HG03575 (cell line): Measurements from ENCODE around the gene RAI2.

ENCODE experiments used
- ATAC-seq: cut with Tn5 transposase; IDR thresholded peaks from one replicate; pipeline ENCODE4 v1.9.1; 2021; ENCODE audit not compliant: unreplicated experiment, insufficient number of reproducible peaks, low FRiP score; ENCODE audit errors: extremely low read depth

RAI2 gene

DNA sequence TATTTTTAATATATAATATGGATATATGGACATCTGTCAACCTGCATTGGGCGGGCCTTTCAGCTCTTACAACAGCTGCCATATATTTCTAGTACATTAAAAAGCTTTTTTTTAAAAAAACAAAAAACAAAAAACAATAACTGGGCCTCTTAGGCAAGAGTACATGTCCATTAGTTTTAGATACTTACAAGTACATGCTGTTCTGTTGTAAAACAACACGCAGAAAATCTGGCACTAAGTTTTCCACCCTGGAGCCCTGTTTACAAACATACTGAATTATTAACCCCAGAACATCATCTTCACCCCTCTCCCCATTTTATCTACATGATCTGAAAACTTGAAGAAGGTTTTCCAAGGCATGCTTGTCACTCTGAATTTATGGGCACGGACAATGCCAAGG, 29.8 kb downstream of the RAI2 start:
- no peak for ATAC-seq

DNA sequence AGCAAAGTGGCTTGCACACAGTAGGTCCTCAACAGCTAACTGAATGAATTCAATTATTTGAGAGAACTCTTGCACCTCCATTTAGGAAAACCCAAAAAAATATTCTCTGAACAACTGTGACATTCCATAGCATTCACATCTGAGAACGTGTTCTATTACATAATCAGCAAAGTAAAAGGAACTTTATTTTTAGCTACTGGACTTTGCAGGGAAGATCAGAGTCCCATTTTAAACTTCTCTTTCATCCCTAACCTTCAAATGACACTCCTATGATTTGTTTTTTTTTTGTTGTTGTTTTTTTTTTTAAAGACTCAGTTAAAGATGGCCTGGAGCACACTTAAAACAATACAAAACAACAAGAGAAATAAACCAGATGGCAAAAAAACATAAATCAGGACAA, 30.9 kb downstream of the RAI2 start:
- ATAC-seq = no peak

DNA sequence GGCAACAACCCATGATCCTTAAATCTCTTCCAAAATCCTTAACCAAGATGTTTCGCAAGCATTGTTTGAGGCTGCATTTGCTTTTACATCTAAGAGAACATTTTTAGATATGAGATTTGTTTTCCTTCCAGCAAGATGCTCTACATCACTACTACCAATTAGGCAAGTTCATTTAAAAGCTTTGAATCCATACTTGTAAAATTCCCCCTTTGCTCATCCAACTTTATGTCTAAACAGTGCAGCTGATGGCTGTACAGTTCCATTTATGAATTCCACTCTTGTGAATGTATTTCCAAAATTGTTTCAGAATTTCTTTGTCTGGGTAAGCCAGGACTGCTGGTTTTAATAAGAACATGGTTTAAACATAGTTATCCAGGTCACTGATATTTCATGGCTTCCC, 31.5 kb downstream of the RAI2 start:
- no peak for ATAC-seq

DNA sequence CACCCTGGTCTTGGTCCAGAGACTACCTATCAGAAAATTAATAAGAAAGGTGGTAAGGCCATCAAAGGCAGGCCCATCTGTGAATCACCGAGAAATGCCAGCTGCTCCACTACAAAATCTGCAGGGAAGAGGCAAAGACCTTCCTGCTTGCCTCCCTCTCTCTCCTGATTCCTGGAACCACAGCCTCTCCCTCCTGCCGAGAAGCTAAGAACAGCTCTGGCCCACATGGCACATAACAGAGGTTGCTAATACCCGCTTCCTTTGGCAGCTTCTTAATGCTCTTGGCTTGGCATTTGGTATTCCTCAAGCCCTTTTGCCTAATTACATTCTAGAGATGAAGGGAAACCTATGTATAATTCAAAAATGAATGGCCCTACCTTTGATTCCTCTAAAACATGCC, 32.9 kb downstream of the RAI2 start:
- no peak for ATAC-seq

DNA sequence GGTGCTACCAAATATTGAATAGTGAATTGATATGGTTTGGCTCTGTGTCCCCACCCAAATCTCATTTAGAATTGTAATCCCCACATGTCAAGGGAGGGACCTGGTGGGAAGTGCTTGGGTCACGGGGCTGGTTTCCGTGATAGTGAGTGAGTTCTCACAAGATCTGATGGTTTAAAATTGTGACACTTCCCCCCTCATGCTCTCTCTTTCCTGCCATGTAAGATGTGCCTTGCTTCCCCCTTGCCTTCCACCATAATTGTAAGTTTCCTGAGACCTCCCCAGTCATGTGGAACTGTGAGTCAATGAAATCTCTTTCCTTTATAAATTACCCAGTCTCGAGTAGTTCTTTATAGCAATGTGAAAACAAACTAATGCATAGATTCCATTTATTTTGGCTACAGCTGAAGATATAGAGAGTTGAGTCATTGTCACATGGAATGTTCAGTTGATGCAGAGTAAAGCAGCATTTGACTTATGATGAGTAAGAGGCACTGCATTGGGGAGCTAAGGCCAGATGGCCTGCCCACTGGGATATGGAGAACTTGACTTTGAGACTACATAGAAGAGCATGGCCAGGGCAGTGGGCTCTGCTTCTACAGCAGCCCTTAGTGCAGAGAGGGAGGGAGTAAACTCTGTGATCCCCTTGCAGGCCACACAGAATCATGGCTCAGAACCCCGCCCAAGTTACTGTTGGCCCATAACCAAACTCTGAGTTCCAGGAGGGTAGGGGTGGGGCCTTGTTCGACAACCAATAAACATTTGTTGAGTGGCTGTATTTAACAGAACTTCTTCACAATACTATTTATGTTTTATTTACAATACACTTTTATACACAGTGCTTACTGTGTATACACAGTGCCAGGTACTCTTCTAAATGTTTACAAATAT, 34.2 kb downstream of the RAI2 start:
- ATAC-seq = no peak

DNA sequence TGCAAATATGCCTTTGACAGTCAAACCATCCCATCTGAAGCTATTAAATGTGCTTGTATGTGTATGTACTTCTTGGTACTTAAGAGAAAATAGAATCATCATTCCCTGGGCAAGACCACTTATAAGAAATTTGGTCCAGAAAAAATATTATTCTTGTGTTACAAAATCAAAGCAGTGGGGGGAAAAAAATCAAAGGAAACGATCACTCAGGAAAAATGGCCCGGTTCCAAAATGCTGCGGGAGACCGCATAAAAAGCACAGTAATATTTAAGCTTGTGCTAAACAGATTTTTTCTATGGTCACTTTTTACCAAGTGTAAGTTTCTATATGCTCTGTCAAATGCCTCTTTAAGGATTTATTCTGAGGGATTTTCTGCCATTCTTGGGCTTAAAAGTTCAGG, 36.1 kb downstream of the RAI2 start:
- no peak for ATAC-seq

DNA sequence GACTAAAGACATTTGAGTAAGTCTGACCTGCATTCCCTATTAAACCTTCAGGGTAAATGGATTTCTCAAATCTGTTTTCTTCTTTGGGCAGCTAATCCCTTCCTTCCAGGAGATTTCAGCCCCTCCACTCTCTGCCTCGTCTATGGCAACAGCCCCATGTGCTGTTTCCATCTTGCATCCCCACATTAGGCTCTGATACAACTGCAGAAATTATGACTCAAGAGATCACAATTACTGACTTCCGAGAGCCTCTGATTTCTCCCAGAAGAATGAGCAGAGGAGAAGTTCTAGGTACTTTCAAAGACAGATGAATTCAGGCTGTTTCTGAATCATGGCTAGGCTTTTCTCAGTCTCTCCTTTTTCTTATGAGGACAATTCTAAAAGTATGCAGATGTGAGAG, 38.7 kb downstream of the RAI2 start:
- no peak for ATAC-seq

DNA sequence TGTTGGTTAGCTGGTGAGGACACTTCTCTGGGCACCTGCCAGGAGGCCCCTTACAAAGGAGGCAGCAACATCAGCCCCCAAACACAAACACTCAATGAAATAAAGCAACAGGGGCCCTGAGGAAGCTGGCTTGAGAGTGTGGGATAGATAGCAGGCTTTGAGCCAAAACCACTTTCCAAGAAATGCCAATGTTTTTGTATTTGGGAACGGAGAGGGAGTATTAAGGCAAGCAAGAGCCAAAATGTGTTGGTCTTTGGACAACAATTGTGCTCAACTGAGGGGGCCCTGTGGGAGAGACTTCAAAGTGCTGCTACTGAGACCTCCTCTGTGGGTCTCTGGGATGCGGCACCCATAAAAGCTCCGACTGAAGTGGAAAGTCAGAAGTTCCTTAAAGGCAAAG, 41.0 kb downstream of the RAI2 start:
- ATAC-seq = no peak

DNA sequence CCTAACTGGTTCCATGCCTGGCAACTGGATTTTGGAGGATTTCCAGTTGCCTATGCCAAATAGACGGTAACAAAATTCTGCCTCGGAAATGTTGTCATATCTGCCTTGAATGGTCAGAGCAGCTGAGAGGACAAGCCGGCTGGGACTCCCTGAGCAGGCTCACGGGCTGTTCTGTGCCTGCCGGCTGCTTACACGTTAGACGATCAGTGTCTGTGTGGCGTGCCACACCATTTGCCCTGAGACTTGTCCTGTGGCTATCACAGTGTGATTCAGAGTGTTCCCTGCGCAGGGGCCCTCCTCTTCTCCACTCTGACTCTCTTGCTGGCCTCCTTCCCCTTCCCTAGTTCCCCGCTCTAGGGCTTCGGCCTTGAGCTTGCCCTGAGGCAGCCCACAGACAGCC, 42.4 kb downstream of the RAI2 start:
- no peak for ATAC-seq

DNA sequence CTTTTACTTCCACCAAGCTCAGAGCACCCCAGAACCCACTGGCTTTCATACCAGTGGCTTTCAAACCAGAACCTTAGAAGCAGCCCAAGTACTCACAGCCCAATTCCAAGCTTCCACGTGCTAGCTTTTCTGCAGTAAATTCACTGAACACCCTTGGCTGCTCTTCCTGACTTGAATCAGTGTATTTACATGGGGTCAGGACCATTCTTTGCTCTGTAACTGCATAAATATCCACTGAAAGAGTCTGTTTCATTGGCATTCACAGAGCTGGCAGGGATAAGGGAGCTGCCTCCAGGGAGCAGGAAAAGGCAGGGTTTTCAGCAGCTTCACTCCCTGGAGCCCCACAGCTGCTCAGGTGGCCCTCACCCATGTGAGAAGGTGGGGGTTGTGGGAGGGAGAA, 43.8 kb downstream of the RAI2 start:
- no peak for ATAC-seq

DNA sequence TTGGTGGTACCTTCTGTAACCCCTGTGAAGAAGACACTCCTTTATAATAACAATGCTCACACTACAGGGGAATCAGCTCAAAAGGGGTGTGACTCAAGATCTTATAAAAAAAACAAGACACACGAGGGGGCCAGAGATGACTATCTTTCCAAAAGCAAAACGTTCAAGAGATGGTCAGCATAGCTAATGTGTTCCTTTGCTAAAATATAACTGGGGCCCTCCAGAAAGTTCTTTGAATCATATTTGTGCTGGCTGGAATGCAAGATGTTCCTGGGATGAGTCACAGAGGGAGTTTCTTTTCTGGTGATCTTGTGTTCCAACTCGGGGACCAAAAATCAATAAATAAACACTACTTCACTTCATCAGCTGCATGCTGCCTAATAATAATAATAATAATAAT, 46.5 kb downstream of the RAI2 start:
- ATAC-seq = no peak

DNA sequence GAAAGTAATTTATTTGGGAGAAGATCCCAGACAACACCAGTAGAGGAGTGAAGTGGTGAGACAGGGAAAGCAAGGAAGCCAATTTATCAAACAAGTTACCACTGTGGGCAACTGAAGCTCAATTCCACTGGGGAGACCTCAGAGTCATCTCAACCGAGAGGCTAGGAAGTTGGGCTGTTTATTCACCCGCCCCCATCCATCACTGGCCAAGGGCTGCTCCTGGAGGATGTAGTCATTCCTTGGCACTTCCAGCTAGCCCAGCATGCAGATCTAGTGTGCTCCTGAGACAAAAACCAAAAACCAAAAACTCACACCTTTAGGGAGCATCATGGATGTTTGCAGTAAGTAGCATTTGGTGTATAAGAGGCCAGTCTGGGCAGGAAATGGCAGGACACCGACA, 47.0 kb downstream of the RAI2 start:
- no peak for ATAC-seq

DNA sequence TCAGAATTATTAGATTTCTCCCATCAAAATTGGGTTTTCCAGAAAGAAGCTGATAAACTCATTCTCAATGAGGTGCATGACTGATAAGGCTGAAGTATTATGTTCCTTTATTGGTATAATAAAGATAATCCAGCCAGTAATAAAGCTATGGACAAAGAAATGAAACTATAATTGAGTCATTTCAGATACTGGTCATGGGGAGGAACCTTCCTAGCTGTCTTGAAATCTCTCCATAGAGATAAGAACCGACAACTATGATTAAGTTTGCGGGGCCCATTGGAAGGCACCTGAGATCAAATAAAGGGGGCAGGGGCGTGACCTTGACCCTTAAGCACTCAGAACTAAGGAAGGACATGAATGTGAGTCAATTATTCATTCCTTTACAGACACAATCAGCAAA, 47.8 kb downstream of the RAI2 start:
- no peak for ATAC-seq

DNA sequence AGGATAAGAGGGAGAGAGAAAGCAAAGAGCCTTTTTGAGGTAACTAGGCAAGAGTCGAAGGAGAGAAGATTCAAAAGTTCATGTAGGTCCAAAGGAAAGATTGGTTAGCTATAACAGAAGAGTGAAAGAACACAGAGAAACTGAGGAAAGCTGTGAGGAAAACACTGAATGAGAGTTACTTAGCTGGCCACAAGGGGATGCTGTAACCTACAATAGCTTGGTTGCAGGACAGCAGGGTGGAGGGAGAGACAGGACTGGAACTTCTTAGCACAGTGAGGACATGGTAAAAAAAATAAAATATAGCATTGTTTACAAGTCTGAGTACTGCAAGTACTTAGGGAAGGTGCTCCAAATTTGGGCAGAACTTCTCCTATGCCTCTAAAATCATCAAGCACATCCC, 48.3 kb downstream of the RAI2 start:
- no peak for ATAC-seq

DNA sequence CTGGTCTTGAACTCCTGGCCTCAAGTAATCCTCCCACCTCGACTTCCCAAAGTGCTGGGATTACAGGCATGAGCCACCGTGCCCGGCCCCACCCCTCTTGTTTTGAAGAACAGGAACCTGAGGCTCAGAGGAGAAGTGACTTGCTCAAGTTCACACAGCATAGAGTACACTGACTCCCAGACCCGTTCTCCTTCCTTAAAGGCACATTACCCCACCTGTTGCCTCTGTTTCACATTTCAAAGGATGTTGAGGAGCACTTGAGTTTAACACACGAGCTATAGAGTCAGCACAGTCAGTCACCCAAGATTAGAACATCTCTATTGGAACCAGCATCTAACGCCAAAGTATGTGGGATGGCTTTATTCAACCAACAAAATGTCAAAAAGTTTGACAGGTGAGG, 51.1 kb downstream of the RAI2 start:
- no peak for ATAC-seq

DNA sequence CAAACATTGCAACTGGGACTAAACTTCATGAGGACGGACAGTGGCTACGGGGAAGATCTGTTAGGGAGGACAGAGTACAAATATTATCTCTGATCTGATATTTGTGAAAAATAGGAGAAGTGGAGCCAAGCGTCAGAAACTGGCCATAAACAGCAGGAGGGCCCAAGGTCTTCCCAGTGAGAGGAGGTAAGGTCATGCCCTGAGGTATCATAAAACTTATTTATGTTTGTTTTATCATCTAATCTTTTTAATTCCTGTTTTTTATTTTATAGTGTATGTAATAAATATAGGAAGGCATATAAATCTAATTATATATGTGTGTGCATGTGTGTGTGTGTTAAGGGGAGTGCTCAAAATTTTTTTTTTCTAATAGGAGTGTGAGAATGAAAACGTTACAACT, 51.8 kb downstream of the RAI2 start:
- no peak for ATAC-seq

DNA sequence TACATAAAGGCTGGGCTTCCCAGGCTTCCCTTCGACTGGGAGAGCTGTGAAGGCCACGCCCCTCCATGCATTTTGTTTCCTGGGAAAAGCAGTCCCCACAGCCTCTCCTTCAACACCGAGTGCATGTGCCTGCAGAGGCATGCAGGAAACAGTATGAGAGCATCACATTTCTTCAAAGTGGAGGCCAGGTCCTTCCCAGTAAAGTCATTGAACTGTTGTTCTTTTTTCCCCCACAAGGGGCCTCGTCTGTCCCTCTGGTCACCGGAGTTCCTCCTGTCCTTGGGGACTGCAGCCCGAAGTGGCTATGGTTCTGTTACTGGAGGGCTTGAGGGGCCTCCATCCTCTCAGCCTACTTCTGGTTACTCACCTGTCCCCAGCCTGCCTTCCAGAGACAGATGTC, 56.0 kb downstream of the RAI2 start:
- ATAC-seq = no peak

DNA sequence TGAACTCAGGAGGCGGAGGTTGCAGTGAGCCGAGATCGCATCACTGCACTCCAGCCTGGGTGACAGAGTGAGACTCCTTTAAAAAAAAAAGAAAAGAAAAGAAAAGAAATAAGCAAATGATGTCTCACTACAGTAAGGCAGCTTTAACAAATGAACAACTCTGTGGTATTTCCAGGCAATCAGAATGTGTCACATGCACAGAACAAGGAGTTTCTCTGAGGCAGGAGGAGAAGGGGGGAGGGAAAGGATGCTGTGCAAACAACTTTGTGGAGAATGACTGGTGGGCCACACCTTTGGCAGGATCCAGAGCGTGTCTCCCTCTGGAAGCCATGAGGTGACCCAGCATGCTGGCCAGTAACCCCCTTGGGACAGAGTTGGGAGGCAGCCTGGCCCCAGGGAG, 57.6 kb downstream of the RAI2 start:
- ATAC-seq = no peak

DNA sequence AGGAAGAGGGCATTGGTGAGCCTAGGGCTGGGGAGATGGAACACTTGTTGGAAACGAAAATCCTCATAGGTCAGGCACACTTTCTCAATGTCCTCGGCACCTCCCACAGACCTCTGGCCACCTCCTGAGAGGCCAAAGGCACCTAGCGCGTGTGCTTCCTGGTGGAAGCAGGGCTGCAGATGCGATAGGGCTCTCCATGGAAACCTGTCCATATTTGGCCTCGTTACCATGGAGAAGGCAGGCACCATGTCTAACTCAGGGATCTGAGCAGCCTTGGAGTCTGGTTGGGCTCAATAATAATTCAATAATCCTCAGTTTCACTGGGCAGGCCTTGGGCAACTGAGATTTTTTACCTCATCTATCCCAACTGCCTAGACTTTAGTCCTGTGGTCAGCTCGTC, 58.3 kb downstream of the RAI2 start:
- no peak for ATAC-seq

DNA sequence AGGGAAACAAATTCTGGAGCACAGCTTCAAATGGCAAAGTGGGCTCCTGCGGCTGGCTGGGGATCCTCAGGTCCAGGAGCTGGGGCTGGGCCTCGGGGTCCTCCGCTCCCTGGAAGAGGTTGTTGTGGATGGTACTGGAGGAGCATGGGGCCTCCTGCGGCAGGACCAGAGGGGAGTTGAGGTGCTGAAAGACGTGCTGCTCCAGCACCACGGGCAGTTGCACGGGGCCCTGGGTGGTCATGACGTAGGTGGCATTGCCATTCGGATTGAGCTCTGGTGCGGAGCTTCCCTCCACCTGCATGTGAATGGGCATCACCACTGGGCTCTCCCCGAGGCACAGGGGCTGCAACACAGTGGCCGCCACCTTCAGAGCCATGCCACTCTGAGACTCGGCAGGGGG, 59.7 kb downstream of the RAI2 start:
- no peak for ATAC-seq

DNA sequence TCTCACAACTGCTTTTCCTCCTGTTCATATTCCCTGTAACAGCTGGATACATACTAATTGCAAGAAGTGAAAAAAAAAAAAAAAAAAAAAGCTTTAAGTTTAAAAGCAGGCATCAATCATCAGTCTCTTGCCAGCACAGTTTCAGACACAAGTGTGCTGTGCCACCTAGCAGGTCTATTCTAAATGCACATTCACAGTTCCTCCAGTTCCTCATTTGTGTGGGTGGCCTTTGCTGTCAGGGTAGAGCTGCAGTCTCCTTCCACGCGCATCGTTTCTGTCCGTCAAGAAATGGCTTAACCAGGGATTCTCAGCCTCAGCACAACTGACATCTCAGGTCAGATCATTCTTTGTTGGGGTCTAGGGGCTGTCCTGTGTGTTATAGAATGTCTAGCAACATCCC, 62.2 kb downstream of the RAI2 start:
- no peak for ATAC-seq
